ENCODE results near the gene ARHGAP31. TPM values are rescaled to one million over a fixed set of nuclear protein-coding genes. Genes with fewer than 3 reads are reported as not detected.
"Not testable (repeated sequence)": the region's sequence is repeated elsewhere in the genome, so short reads cannot be mapped to it uniquely, and the experiment has no call there.

Gene ARHGAP31
- 10 to 100 TPM; 11.6 to 14.0 TPM for total RNA-seq

GRCh38 chr3:119293871-119294695, at the start of gene ARHGAP31:
Gene ARHGAP31 (plus strand): TSS chr3:119294383. CDS start chr3:119294905, 522 bp downstream.
- peak within 1 kb of the TSS; percentile 87 for H3K4me3 Mint-ChIP-seq
- no peaks in the 10 kb centered on the region for H3K9me3 Mint-ChIP-seq
- peaks cover 32% of the 10 kb centered on the region for H3K36me3 Mint-ChIP-seq (ENCODE audit: low read depth)
- peak within 1 kb of the TSS; percentile 86 for H3K27ac Mint-ChIP-seq
- peaks cover 40% of the 10 kb centered on the region for H3K4me1 Mint-ChIP-seq
- ATAC-seq (replicated peaks): peak; percentile 83
- H3K27me3 Mint-ChIP-seq: no peaks in the 10 kb centered on the region

DNA sequence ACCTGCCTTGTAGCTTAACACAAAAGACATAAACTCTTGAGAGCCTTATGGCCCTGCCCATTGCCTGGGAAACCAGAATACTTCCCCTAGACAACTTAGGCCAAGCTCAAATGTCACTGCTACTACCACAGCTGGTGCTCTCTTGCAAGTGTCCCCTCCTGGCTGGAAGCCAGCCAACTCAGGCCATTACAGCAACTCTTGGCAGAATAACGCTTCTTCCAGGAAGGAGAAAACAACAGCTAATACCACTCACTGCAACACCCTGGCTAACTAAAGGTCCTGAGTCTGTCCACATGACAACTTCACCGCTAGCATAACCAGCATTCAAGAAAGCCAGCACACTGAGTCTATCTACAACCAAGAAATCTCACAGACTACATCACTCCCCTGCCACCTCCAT, 48.4 kb upstream of the ARHGAP31 start:
- no peaks in the 10 kb centered on the region for H3K27me3 Mint-ChIP-seq
- H3K9me3 Mint-ChIP-seq: peaks cover 4% of the 10 kb centered on the region
- H3K4me3 Mint-ChIP-seq: no peak overlapping the region
- H3K4me1 Mint-ChIP-seq: peaks cover 5% of the 10 kb centered on the region
- no peak for ATAC-seq (replicated peaks)
- H3K27ac Mint-ChIP-seq: no peak overlapping the region
- no peaks in the 10 kb centered on the region for H3K36me3 Mint-ChIP-seq (ENCODE audit: low read depth)

GRCh38 chr3:119255214-119255613, 39.0 kb upstream of the ARHGAP31 start:
- no peak overlapping the region for H3K4me3 Mint-ChIP-seq
- H3K4me1 Mint-ChIP-seq: no peaks in the 10 kb centered on the region
- H3K36me3 Mint-ChIP-seq (ENCODE audit: low read depth): no peaks in the 10 kb centered on the region
- no peak for ATAC-seq (replicated peaks)
- H3K27ac Mint-ChIP-seq: no peak overlapping the region
- H3K27me3 Mint-ChIP-seq: peaks cover under 1% of the 10 kb centered on the region
- H3K9me3 Mint-ChIP-seq: no peaks in the 10 kb centered on the region

- peaks cover 7% of the 10 kb centered on the region for H3K27me3 Mint-ChIP-seq
- no peak overlapping the region for H3K27ac Mint-ChIP-seq
- no peak for ATAC-seq (replicated peaks)
- no peak overlapping the region for H3K4me3 Mint-ChIP-seq
- H3K36me3 Mint-ChIP-seq (ENCODE audit: low read depth): no peaks in the 10 kb centered on the region
- H3K9me3 Mint-ChIP-seq: no peaks in the 10 kb centered on the region
- H3K4me1 Mint-ChIP-seq: no peaks in the 10 kb centered on the region
Observed at GRCh38 chr3:119257111-119257510, 37.1 kb upstream of the ARHGAP31 start.

GRCh38 chr3:119257654-119258410, 36.4 kb upstream of the ARHGAP31 start:
- no peak overlapping the region for H3K4me3 Mint-ChIP-seq
- H3K9me3 Mint-ChIP-seq: no peaks in the 10 kb centered on the region
- peaks cover 7% of the 10 kb centered on the region for H3K27me3 Mint-ChIP-seq
- H3K4me1 Mint-ChIP-seq: no peaks in the 10 kb centered on the region
- H3K27ac Mint-ChIP-seq: no peak overlapping the region
- no peak for ATAC-seq (replicated peaks)
- no peaks in the 10 kb centered on the region for H3K36me3 Mint-ChIP-seq (ENCODE audit: low read depth)

DNA sequence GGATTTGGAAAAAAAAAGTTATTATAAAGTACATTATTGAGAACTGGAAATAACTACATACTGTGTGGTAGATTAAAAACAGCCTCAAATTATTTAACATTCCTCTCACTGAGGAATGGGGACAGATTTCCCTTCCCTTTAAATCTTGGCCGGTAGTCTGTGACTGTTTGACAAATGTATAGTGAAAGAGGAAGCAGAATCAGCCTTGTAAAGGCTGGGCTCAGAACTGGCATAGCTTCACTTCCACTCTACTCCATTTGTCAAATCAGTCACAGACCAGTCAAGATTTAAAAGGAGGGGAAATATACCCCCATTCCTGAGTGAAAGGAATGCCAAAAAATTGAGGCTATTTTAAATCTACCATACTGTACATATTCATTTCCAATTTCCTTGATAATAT, 35.3 kb upstream of the ARHGAP31 start:
- no peak for ATAC-seq (replicated peaks)
- no peaks in the 10 kb centered on the region for H3K9me3 Mint-ChIP-seq
- no peaks in the 10 kb centered on the region for H3K36me3 Mint-ChIP-seq (ENCODE audit: low read depth)
- no peak overlapping the region for H3K4me3 Mint-ChIP-seq
- H3K4me1 Mint-ChIP-seq: no peaks in the 10 kb centered on the region
- peaks cover 11% of the 10 kb centered on the region for H3K27me3 Mint-ChIP-seq
- H3K27ac Mint-ChIP-seq: no peak overlapping the region

GRCh38 chr3:119259821-119260220, 34.4 kb upstream of the ARHGAP31 start:
- no peak for ATAC-seq (replicated peaks)
- Mint-ChIP-seq H3K27ac (no peak overlapping the region), H3K4me1 (no peaks in the 10 kb centered on the region), H3K36me3 (ENCODE audit: low read depth) (no peaks in the 10 kb centered on the region), H3K27me3 (peaks cover 12% of the 10 kb centered on the region), H3K4me3 (no peak overlapping the region), H3K9me3 (no peaks in the 10 kb centered on the region)

GRCh38 chr3:119261055-119261454, 33.1 kb upstream of the ARHGAP31 start:
- no peak for ATAC-seq (replicated peaks)
- Mint-ChIP-seq H3K9me3 (no peaks in the 10 kb centered on the region), H3K27me3 (peaks cover 12% of the 10 kb centered on the region), H3K4me1 (no peaks in the 10 kb centered on the region), H3K27ac (no peak overlapping the region), H3K36me3 (ENCODE audit: low read depth) (no peaks in the 10 kb centered on the region), H3K4me3 (no peak overlapping the region)

DNA sequence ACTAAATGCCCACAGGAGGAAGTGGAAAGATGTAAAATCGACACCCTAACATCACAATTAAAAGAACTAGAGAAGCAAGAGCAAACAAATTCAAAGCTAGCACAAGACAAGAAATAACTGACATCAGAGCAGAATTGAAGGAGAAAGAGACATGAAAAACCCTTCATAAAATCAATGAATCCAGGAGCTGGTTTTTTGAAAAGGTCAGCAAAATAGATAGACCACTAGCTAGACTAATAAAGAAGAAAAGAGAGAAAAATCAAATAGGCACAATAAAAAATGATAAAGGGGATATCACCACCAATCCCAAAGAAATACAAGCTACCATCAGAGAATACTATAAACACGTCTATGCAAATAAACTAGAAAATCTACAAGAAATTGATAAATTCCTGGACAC, 24.0 kb upstream of the ARHGAP31 start:
- H3K9me3 Mint-ChIP-seq; ATAC-seq (replicated peaks); H3K36me3 Mint-ChIP-seq (ENCODE audit: low read depth); H3K27ac Mint-ChIP-seq; H3K27me3 Mint-ChIP-seq; H3K4me3 Mint-ChIP-seq; H3K4me1 Mint-ChIP-seq: not testable (repeated sequence)

DNA sequence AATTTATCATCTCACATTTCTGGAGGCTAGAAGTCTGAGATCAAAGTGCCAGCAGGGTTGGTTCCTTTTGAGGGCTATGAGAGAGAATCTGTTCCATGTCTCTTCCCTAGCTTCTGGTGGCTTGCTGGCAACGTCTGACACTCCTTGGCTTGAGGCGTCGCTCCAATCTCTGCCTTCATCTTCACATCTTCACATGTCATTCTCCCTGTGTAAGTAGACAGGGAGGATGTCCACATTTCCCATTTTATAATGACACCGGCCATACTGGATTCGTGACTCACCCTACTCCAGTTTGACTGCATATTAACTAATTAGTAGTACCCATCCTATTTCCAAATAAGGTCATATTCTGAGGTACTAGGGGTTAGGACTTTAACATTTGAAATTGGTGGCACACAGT, 17.5 kb upstream of the ARHGAP31 start:
- Mint-ChIP-seq H3K27me3 (no peaks in the 10 kb centered on the region), H3K4me1 (peaks cover 5% of the 10 kb centered on the region), H3K9me3 (peaks cover 3% of the 10 kb centered on the region), H3K36me3 (ENCODE audit: low read depth) (no peaks in the 10 kb centered on the region), H3K27ac (no peak overlapping the region), H3K4me3 (no peak overlapping the region)
- ATAC-seq (replicated peaks): no peak

GRCh38 chr3:119279101-119279554, 15.1 kb upstream of the ARHGAP31 start:
- no peak for ATAC-seq (replicated peaks)
- Mint-ChIP-seq H3K4me1 (peaks cover 5% of the 10 kb centered on the region), H3K27me3 (no peaks in the 10 kb centered on the region), H3K4me3 (no peak overlapping the region), H3K9me3 (peaks cover 8% of the 10 kb centered on the region), H3K27ac (peak overlapping the region; percentile 25), H3K36me3 (ENCODE audit: low read depth) (no peaks in the 10 kb centered on the region)

- Mint-ChIP-seq H3K27ac (peak overlapping the region; percentile 25), H3K4me1 (peaks cover 3% of the 10 kb centered on the region), H3K9me3 (peaks cover 8% of the 10 kb centered on the region), H3K27me3 (no peaks in the 10 kb centered on the region), H3K36me3 (ENCODE audit: low read depth) (no peaks in the 10 kb centered on the region), H3K4me3 (no peak overlapping the region)
- no peak for ATAC-seq (replicated peaks)
Observed at GRCh38 chr3:119279584-119280243, 14.5 kb upstream of the ARHGAP31 start.

GRCh38 chr3:119288669-119289403, 5.3 kb upstream of the ARHGAP31 start:
- Mint-ChIP-seq H3K27me3 (no peaks in the 10 kb centered on the region), H3K4me3 (no peak overlapping the region), H3K9me3 (peaks cover 14% of the 10 kb centered on the region), H3K27ac (no peak overlapping the region), H3K36me3 (ENCODE audit: low read depth) (peaks cover 4% of the 10 kb centered on the region), H3K4me1 (peaks cover 15% of the 10 kb centered on the region)
- ATAC-seq (replicated peaks): no peak

- peaks cover 15% of the 10 kb centered on the region for H3K4me1 Mint-ChIP-seq
- no peaks in the 10 kb centered on the region for H3K27me3 Mint-ChIP-seq
- H3K4me3 Mint-ChIP-seq: no peak overlapping the region
- H3K9me3 Mint-ChIP-seq: peaks cover 14% of the 10 kb centered on the region
- H3K27ac Mint-ChIP-seq: no peak overlapping the region
- ATAC-seq (replicated peaks): no peak
- H3K36me3 Mint-ChIP-seq (ENCODE audit: low read depth): peaks cover 7% of the 10 kb centered on the region
Observed at GRCh38 chr3:119289404-119289770, 4.8 kb upstream of the ARHGAP31 start.

Measured in activated T-helper 17 cell treated with anti-CD3 and anti-CD28 coated beads, Interleukin-2, amount 50 U/mL, for 72 hours (primary cell).